ENCODE results near the gene HSPH1.
"Not testable (repeated sequence)": the region's sequence is repeated elsewhere in the genome, so short reads cannot be mapped to it uniquely, and the experiment has no call there.

The HSPH1 gene

DNA sequence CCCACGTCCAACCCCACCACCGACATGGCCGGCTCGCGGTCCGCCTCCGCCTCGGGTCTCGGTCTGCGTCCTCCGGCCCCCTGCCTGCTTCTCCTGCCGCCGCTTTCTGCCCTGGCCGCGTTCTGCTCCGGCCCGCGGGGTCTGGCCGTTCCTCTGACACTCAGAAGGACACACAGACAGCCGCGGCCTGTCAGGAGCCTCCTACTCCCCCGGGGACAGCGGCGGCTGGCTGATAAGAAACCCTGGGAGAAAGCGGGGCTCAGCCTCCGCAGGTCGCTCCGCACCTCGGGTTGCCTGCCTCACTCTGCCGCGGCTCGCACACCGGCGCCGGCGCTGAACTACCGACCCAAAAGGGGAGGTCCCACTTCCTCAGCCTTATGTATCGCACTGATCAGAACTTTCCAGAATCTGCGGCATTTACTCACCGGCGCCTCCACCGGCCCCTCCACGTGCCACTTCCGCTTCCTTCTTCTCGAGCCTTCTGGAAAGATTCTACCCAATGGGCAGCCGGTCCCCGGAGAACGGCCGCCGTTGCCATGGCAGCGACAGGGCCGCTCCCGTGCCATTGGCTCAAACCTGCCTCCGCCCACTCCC lies at the start of gene HSPH1:
HSPH1 (minus strand) TSS at position 348 of the 594 bp plus-strand sequence; CDS start at position 26, 322 bp downstream.
- peak; percentile 91 for DNase-seq

DNA sequence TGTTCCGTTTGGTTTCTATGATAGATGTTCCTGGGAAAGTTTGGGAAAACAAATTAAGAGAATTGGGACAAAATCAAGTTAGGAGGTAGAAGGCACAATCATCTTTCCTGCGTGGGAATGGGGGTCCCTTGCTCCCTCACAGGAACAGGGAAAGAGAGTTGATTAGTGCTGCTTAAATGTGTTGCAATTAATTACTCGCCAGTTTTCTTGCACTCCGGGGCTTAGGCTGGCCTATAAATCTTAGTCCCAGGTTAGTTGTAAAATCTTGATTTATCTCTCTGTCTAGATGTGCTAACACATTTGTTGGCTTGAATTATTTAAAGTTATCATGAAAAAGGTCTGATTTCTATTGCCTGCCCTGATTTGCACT lies 48.1 kb upstream of the HSPH1 start:
- no peak for DNase-seq

- DNase-seq, result peak; percentile 99
Observed at GRCh38 chr13:31209172-31209840, 47.6 kb upstream of the HSPH1 start.

GRCh38 chr13:31208559-31209122 lies 46.9 kb upstream of the HSPH1 start:
- DNase-seq, result no peak

- peak; percentile 64 for DNase-seq
Observed at GRCh38 chr13:31207661-31208552, 46.2 kb upstream of the HSPH1 start.

GRCh38 chr13:31204592-31204991 lies 42.9 kb upstream of the HSPH1 start:
- no peak for DNase-seq

- no peak for DNase-seq
Observed at GRCh38 chr13:31201341-31202031, 39.8 kb upstream of the HSPH1 start.

GRCh38 chr13:31200637-31200971 lies 38.9 kb upstream of the HSPH1 start:
- no peak for DNase-seq

DNA sequence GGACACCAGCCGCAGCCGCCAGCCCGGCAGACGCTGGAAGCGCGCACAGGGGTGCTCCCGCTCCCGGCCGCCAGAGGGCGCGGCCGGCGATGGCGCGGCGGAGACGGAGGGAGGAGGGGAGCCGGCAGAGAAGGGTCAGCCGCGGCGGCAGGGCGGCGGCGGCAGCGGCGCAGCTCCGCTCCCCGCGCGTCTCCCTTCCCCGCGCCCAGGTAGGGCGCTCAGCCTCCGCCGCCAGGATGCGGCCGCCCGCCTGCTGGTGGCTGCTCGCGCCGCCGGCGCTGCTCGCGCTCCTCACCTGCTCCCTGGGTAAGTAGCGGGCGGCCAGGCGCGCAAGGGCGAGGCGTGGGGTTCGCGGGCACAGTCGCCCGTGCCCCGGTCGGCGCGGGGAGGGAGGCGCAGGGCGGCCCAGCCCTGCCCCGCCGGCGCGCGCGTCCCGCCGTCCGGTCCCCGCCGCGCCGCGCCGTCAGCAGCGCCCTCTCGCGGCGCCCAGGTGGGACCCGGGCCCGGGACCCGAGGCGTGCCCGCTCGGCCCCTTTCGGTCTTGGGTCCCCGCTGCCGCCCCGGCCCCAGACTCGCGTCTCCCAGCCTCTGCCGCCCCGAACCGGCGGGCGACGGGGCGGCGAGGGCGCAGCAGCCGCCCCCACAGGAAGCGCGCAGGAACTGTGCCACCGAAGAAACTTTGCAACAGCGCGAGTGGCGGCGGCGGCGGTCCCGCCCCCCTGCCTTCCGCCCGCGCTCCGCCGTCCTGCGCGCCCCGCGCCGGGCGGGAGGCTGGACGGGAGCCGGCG lies 38.3 kb upstream of the HSPH1 start, which contains the start of gene B3GLCT:
B3GLCT (plus strand) TSS at position 127 of the 788 bp plus-strand sequence; CDS start at position 237, 110 bp downstream.
- peak; percentile 40 for DNase-seq

DNA sequence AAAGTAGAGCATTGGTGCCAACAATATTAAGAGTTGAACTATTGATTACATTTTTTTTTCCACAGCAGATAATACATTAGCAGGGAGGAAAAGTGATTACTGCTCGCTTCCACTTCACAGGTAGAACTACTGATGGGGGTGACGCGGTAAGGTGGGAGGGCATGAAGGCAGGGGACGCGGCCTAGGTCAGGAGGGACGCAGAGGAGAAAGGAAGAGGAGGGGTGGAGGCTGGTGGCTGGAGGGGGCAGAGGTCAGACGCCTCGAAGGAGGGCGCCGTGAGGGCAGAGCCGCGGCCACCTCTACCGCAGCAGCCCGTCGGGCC lies 37.8 kb upstream of the HSPH1 start:
- DNase-seq, result no peak

DNA sequence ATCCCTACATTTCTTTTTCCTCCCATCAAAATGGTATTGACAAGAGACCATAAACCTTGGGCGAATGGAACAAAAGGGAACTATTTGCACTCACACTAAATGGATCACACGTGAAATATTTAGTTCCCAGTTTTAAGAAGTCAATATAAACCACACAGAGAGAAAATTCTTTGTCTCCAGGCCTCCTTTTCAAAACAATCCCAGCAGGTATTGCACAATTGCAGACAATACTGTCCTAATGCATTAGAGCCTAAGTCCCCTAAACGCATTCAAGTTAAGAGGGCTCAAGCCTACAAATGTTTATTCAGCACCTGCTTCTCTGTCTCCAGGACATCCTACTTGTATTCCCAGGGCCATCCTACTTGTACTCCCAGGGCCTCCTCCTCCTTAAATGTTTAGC lies 36.8 kb upstream of the HSPH1 start:
- DNase-seq, result no peak

DNA sequence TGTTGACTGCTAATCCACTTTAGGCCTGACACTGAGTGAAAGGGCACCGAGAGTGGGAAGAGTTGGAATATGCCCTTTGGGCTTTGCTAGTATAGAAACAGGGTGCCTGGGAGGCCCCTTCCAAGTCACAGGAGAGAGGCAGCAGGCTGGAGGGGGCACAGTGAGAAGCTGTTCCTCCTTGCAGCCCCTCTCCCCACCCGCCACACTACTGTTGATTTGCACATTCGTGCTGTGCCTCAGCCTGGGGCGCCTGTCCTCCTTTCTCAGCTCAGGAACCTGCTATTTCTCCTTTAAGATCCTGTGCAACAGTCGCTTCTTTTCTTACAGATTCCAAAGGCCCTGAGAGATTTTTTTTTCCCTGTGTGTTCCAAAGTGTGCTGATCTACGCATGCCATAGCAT lies 35.3 kb upstream of the HSPH1 start:
- no peak for DNase-seq

GRCh38 chr13:31195616-31196015 lies 33.9 kb upstream of the HSPH1 start:
- DNase-seq, result no peak

DNA sequence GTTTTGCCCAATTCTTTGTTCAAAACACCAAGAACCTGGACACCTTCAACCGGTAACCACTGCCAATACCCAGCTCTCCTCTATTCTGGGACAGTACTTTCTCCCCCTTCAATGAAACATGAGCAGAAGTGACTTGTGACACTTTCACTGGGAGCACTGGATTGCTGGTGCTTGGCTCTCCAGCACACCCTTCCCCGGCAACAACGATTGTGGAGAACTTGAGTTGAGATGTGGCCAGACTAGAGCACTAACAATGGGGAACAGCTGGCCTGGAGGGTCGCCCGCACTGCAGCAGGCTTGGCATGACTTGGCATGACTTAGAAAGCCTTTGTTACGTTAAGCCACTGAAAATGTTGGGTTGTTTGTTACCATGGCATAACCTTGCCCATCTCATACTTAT lies 30.6 kb upstream of the HSPH1 start:
- DNase-seq, result no peak

- no peak for DNase-seq
Observed at GRCh38 chr13:31191748-31192147, 30.0 kb upstream of the HSPH1 start.

DNA sequence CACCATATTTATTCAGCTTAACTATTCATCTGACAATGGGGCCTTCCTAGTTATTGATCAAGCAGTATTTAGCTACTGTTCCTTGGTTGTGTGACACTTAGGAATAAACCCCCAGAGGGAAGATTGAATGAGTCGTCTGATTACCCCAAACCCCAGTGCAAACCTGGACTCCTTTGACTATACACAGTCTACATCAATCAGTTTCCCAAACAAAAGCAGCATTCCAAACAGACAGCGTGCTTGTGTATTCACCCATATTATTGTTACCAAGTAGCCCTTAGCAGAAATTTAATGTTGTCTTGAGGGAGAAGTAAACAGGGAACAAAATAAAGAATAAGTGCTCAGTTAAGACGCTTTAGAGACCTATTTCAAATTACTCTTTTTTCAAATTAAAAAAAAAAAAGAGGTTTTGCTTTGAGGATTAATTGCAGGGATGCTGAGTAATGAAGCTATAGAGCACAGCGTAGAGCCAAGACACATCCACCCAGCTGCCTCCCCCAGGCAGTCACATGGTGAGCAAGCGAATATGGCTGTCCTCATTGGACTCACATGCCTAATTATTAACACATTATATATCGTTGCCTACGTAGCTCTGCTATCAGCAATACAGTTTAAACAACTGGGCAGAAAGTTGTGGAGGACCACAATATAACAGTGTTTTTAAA lies 23.4 kb upstream of the HSPH1 start:
- DNase-seq, result no peak

DNA sequence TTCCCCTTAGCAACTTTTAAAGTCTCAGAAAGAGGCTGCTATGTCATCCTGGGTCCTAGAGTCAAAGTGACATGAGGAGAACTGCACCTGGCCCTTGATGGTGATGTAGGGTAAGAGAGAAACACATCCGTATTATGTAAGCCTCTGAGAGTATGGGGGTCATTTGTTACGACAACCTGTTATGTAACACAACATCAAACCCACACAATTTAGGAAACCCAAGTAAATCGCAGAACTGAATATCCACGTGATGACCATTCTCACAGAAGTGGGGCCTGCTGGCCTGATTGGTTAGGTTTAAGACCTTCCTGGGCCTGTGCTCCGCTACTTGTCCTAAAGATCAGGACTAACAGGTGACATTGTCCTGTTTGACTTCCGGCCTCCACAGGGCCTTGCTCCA lies 22.7 kb upstream of the HSPH1 start:
- no peak for DNase-seq

GRCh38 chr13:31182987-31183386 lies 21.3 kb upstream of the HSPH1 start:
- DNase-seq, result no peak

DNA sequence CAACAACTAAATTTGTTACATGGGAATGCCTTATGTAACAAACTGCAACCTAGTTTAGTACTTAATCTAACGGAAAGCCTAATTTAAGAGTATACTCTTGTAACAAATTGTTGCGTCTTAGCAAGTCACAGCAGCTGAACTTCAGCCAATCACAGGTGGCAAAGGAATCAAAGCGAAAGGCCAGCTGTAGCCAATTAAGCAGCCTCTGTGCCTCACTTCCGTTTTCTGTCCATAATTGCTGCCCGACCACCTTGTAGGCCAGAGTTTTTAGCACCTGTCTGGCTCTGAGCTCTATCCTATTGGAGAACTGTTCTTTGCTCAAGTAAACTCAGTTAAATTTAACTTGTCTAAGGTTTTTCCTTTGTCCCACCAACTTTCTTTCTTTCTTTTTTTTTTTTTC lies 18.1 kb upstream of the HSPH1 start:
- no peak for DNase-seq

DNA sequence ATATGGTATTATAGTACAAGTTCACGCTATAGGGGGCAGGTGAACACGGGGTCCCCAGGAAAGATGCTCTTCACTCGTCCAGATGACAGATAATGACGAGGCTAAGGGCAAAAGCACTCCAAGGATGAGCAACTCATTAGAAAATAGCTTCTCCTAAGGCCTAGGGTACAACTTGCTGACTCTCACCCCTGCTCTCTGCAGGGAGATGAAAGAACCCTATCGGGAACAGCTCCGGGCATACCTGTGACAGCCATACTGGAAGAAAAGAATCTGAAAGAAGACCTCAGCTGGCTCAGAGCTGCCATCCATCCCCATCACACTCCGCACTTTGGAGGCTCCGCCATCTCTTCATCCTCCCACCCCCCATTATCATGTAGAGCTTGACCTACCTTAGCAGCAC lies 17.5 kb upstream of the HSPH1 start:
- DNase-seq, result no peak

DNA sequence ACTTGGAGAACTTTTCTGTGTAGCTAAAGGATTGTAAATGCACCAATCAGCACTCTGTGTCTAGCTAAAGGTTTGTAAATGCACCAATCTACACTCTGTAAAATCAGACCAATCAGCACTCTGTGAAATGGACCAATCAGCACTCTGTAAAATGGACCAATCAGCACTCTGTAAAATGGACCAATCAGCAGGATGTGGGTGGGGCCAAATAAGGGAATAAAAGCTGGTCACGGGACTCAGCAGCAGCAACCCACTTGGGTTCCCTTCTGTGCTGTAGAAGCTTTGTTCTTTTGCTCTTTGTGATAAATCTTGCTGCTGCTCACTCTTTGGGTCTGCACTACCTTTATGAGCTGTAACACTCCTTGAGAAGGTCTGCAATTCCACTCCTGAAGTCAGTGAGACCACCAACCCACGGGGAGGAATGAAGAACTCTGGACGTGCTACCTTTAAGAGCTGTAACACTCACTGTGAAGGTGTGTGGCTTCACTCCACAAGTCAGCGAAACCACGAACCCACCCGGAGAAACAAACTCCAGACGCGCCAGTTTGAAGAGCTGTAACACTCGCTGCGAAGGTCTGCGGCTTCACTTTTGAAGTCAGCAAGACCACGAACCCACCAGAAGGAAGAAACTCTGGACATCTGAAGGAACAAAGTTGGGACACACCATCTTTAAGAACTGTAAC lies 16.2 kb upstream of the HSPH1 start:
- not testable (repeated sequence) for DNase-seq

Measured in NCI-H524 treated with DMSO at 0.1 percent for 48 hours (cell line).